PFSK-1 (cell line): Measurements from ENCODE around the gene CENPP.

Source experiments
- FOXP2 ChIP-seq: optimal IDR thresholded peaks from 2 replicates; pipeline ENCODE3; 2011; ENCODE audit warnings: borderline replicate concordance, control low read depth, inconsistent platforms; ENCODE audit not compliant: insufficient read depth; ENCODE audit errors: extremely low read length, extremely low read depth
- POLR2AphosphoS5 ChIP-seq: IDR thresholded peaks from 2 replicates; pipeline ENCODE4 v1.6.1; 2012; ENCODE audit warnings: low read depth, mild to moderate bottlenecking, control low read depth, low read length, moderate library complexity
- REST ChIP-seq, 2 experiments: IDR thresholded peaks; 2 replicates each; pipeline versions ENCODE4 v1.6.1 to v1.8.0; 2011 to 2012; ENCODE audit warnings: low read depth in 2 of 2, low read length in 2 of 2, control low read depth in 1 of 2, inconsistent platforms in 1 of 2, mild to moderate bottlenecking in 1 of 2, moderate library complexity in 1 of 2; ENCODE audit not compliant: insufficient read depth in 1 of 2
- SIN3A ChIP-seq: IDR thresholded peaks from 2 replicates; pipeline ENCODE4 v1.6.1; 2012; ENCODE audit warnings: mild to moderate bottlenecking, low read length, moderate library complexity, borderline replicate concordance; ENCODE audit not compliant: insufficient read depth
- TAF1 ChIP-seq: IDR thresholded peaks from 2 replicates; pipeline ENCODE4 v1.6.1; 2012; ENCODE audit warnings: low read length, control low read depth, borderline replicate concordance; ENCODE audit not compliant: insufficient read depth

Gene CENPP

GRCh38 chr9:92608241-92608908 lies 282.6 kb downstream of the CENPP start:
- TF ChIP-seq SIN3A (no peak), POLR2AphosphoS5 (no peak), FOXP2 (no peak), TAF1 (no peak), REST (IDR thresholded peaks at IDR 0.05; ENCODE audit: insufficient read depth in 1 of 2, low read depth in 2 of 2, low read length in 2 of 2) (no peak)

- no peak for TF ChIP-seq FOXP2
- no peak for TF ChIP-seq SIN3A
- TF ChIP-seq POLR2AphosphoS5 = no peak
- TF ChIP-seq TAF1 = no peak
- no peak for TF ChIP-seq REST (IDR thresholded peaks at IDR 0.05; ENCODE audit: insufficient read depth in 1 of 2, low read depth in 2 of 2, low read length in 2 of 2)
Observed at GRCh38 chr9:92608909-92609445, 283.2 kb downstream of the CENPP start.

- TF ChIP-seq SIN3A (no peak), REST (IDR thresholded peaks at IDR 0.05; ENCODE audit: insufficient read depth in 1 of 2, low read depth in 2 of 2, low read length in 2 of 2) (no peak), FOXP2 (no peak), POLR2AphosphoS5 (no peak), TAF1 (no peak)
Observed at GRCh38 chr9:92610470-92611420, 285.0 kb downstream of the CENPP start.

GRCh38 chr9:92611621-92612285 lies 286.0 kb downstream of the CENPP start:
- no peak for TF ChIP-seq SIN3A
- TF ChIP-seq POLR2AphosphoS5 = no peak
- TF ChIP-seq FOXP2 = no peak

GRCh38 chr9:92612292-92612691 lies 286.5 kb downstream of the CENPP start:
- no peak for TF ChIP-seq FOXP2
- no peak for TF ChIP-seq POLR2AphosphoS5
- TF ChIP-seq TAF1 = no peak
